GM12865 (cell line): ENCODE data around the gene TMEM130.

Experiments
- DNase-seq: peaks from one replicate; pipeline ENCODE4 v3.0.0; 2010; ENCODE audit warnings: low read depth
- H3K4me3 ChIP-seq: 2 replicates; pipeline ENCODE4 v1.5.1; 2011; ENCODE audit warnings: mild to moderate bottlenecking, low read depth, low read length, control low read depth
- CTCF ChIP-seq: IDR thresholded peaks from 2 replicates; pipeline ENCODE4 v1.5.1; 2011; ENCODE audit warnings: low read length, control low read depth, low read depth, inconsistent platforms; ENCODE audit not compliant: insufficient read depth; ENCODE audit errors: missing control alignments

Gene TMEM130

GRCh38 chr7:98802781-98803110 is 67.1 kb downstream of the TMEM130 start:
- no peak for TF ChIP-seq CTCF
- peak; percentile 87 for DNase-seq
- H3K4me3 ChIP-seq = no peak overlapping the region

GRCh38 chr7:98802088-98802780 is 67.6 kb downstream of the TMEM130 start:
- no peak overlapping the region for H3K4me3 ChIP-seq
- peak; percentile 93 for DNase-seq
- TF ChIP-seq CTCF = no peak

GRCh38 chr7:98800996-98801395 is 68.8 kb downstream of the TMEM130 start:
- TF ChIP-seq CTCF = no peak
- DNase-seq = peak; percentile 6
- no peak overlapping the region for H3K4me3 ChIP-seq

DNA sequence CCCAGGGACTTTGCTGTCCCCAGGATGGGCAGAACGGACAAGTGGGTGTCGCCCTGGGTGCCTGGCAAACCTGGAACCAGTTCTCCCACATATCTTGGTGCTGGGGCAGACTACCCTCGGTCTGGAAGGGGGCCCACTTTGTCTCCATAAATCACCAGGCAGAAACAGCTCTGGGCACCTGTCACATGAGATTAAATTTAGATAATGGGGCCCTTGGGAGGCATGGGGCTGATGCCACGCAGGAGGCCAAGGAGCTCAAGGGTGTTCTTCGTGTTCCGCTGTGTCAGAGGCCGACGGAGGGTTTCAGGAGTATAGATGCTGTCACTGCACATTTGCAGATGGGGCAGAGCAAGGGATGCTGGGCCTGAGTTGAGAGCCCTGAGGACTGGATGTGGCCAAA is 72.7 kb downstream of the TMEM130 start:
- TF ChIP-seq CTCF = no peak
- H3K4me3 ChIP-seq = no peak overlapping the region
- peak; percentile 13 for DNase-seq
